ENCODE measurements around the gene SPHK1.

The SPHK1 gene

DNA sequence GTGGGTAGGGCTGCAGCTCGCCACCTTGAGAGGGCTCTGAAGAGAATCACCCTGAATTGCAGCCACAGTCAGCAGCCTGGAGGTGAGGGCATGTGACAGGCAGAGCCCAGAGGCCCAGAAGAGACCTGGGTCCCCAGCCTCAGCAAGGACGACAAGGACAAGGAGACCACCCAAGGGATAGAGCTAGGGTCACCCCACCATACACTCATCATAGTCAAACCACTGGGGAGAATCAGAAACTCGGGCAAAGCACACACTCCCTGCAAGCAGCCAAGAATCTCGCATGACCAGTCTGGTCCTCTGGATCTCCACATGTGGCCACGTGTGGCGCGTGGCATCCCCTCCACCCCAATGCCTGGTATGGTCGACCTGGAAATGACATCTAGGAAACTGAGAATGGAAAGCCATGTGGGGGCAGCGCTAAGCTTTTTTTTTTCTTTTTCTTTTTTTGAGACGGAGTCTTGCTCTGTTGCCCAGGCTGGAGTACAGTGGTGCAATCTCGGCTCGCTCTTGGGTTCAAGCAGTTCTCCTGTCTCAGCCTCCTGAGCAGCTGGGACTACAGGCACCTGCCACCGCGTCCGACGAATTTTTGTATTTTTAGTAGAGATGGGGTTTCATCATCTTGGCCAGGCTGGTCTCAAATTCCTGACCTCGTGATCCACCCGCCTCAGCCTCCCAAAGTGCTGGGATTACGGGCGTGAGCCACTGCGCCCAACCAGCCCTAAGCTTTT is 4.6 kb upstream of the SPHK1 start:
- no peak for DNase-seq (ENCODE audit: low read depth)
- no peak overlapping the region for H3K4me3 ChIP-seq (ENCODE audit: control insufficient read depth, low read depth, low read length)
- TF ChIP-seq, protein P1, sequence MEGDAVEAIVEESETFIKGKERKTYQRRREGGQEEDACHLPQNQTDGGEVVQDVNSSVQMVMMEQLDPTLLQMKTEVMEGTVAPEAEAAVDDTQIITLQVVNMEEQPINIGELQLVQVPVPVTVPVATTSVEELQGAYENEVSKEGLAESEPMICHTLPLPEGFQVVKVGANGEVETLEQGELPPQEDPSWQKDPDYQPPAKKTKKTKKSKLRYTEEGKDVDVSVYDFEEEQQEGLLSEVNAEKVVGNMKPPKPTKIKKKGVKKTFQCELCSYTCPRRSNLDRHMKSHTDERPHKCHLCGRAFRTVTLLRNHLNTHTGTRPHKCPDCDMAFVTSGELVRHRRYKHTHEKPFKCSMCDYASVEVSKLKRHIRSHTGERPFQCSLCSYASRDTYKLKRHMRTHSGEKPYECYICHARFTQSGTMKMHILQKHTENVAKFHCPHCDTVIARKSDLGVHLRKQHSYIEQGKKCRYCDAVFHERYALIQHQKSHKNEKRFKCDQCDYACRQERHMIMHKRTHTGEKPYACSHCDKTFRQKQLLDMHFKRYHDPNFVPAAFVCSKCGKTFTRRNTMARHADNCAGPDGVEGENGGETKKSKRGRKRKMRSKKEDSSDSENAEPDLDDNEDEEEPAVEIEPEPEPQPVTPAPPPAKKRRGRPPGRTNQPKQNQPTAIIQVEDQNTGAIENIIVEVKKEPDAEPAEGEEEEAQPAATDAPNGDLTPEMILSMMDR (IDR thresholded peaks at IDR 0.05; ENCODE audit: control insufficient read depth, insufficient read depth, low read depth, low read length, missing control alignments) = no peak

- peak overlapping the region; percentile 57 for H3K4me3 ChIP-seq (ENCODE audit: control insufficient read depth, low read depth, low read length)
- no peak for DNase-seq (ENCODE audit: low read depth)
Observed at GRCh38 chr17:76381633-76382350, 2.6 kb upstream of the SPHK1 start.

DNA sequence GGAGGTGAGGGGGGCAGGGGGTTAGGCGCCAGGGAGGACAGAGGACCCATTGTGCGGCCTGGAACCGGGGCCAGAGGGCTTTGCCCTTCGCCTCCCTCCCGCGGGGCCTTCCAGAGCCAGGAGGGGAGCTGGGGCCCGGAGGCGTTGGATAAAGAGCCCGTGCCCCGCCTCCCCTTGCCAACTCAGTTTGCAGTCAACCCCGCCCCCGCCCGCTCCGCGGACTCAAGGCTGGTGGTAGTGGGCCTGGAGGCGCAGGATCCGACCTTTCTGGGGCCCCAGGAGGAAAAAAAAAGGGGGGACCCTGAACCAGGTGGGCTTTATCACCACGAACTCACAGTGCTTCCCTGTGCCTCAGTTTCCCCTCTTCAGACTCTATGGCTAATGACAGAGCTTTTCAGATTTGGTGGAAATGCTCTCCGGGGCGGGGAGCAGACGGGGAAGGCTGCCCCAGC is 2.0 kb upstream of the SPHK1 start:
- TF ChIP-seq, protein P1 (IDR thresholded peaks at IDR 0.05; ENCODE audit: control insufficient read depth, insufficient read depth, low read depth, low read length, missing control alignments) = no peak
- peak overlapping the region; percentile 57 for H3K4me3 ChIP-seq (ENCODE audit: control insufficient read depth, low read depth, low read length)
- DNase-seq (ENCODE audit: low read depth) = no peak

More at GRCh38 chr17:76381633-76382350, 2.6 kb upstream of the SPHK1 start:
- TF ChIP-seq, protein P1 (IDR thresholded peaks at IDR 0.05; ENCODE audit: control insufficient read depth, insufficient read depth, low read depth, low read length, missing control alignments) = no peak

- DNase-seq (ENCODE audit: low read depth) = no peak
- TF ChIP-seq, protein P1 (IDR thresholded peaks at IDR 0.05; ENCODE audit: control insufficient read depth, insufficient read depth, low read depth, low read length, missing control alignments) = no peak
Observed at GRCh38 chr17:76382803-76383545, 1.4 kb upstream of the SPHK1 start.

GRCh38 chr17:76383546-76384221 is 725 bp upstream of the SPHK1 start:
- no peak for DNase-seq (ENCODE audit: low read depth)
- H3K4me3 ChIP-seq (ENCODE audit: control insufficient read depth, low read depth, low read length) = peak overlapping the region; percentile 57
- TF ChIP-seq, protein P1 (IDR thresholded peaks at IDR 0.05; ENCODE audit: control insufficient read depth, insufficient read depth, low read depth, low read length, missing control alignments) = peak; percentile 26

More at GRCh38 chr17:76382803-76383545, 1.4 kb upstream of the SPHK1 start:
- H3K4me3 ChIP-seq (ENCODE audit: control insufficient read depth, low read depth, low read length) = peak overlapping the region; percentile 57
